IPS-18a (cell line): Measurements from ENCODE around the gene NDUFS6.
"Not testable (repeated sequence)": the region's sequence is repeated elsewhere in the genome, so short reads cannot be mapped to it uniquely, and the experiment has no call there.

Experiments
- H3K27ac ChIP-seq: one replicate; pipeline ENCODE4 v1.5.1; 2013; ENCODE audit warnings: low read length
- H3K27me3 ChIP-seq: one replicate; pipeline ENCODE4 v1.6.1; 2013; ENCODE audit warnings: mild to moderate bottlenecking, low read length; ENCODE audit not compliant: control insufficient read depth, insufficient read depth
- H3K36me3 ChIP-seq: one replicate; pipeline ENCODE4 v1.6.1; 2013; ENCODE audit warnings: low read depth, low read length; ENCODE audit not compliant: control insufficient read depth
- H3K4me1 ChIP-seq: one replicate; pipeline ENCODE4 v1.6.1; 2013; ENCODE audit warnings: low read depth, low read length; ENCODE audit not compliant: control insufficient read depth
- H3K4me3 ChIP-seq: one replicate; pipeline ENCODE4 v1.5.1; 2013; ENCODE audit warnings: low read length
- H3K9ac ChIP-seq: one replicate; pipeline ENCODE4 v1.6.1; 2013; ENCODE audit warnings: mild to moderate bottlenecking, low read length, moderate library complexity
- H3K9me3 ChIP-seq: one replicate; pipeline ENCODE4 v1.6.1; 2013; ENCODE audit warnings: low read depth, low read length; ENCODE audit not compliant: control insufficient read depth

The NDUFS6 gene

DNA sequence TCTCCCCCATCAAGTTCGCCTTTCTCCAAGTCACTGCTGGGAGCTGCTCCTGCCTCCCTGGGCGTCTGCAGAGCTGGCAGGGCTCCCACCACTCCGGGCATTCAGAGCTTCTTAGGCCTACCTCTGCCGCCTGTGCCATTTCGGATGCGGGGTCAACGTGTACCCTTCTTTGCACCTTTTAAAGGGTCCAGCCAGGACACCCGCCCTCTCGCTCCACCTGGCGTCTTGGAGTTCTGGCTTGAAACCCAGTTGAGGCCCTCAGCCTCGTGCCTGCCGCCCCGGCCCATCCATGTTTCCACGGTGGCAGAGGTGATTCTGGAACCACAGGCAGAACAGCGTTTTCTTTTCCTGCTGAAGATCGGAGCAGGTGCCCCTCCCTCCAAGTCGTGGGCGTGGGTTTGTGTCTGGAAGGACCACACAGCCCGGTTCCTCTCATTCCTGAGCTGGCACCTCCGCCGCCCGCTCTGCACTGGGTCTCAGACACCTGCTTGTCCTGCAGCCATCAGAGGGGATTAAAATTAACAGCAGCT lies 32.9 kb downstream of the NDUFS6 start:
- no peak overlapping the region for H3K4me3 ChIP-seq
- H3K27ac ChIP-seq = no peak overlapping the region
- H3K36me3 ChIP-seq = no peaks in the 10 kb centered on the region
- no peaks in the 10 kb centered on the region for H3K9me3 ChIP-seq
- peaks cover 10% of the 10 kb centered on the region for H3K27me3 ChIP-seq
- H3K9ac ChIP-seq = no peak overlapping the region
- peaks cover 22% of the 10 kb centered on the region for H3K4me1 ChIP-seq

DNA sequence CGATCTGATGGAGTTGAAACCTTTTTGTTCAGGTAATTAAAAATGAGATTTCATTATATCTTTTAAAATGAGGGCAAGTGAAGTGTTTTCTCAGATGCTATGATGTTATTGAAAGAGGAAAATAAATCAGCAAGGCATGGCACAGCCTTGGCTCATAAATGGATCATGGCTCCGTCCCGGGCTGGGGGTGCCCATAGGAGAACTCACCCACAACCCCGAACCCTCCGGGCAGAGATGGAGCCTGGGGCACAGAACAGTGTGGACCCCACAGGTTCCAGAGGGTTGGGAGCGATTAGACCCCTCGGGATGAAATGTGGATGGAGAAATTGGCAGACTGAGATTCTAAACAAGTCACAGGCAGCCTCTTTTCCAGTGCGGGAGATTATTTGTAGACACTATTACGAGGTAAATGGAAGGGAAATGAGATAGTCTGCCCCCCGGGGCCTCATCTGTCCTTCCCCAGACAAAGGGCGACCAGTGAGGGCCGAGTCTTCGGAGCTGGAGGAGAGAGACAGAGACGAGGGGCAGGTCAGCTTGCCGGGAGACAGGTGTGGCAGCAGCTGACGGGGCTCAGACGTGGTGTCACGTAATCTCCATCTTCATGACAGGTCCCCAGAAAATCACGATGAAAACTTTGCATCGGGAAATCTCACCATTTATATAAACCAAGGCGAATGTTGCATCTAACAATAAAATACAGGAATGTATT lies 33.7 kb downstream of the NDUFS6 start:
- H3K9me3 ChIP-seq = no peaks in the 10 kb centered on the region
- no peaks in the 10 kb centered on the region for H3K36me3 ChIP-seq
- no peak overlapping the region for H3K9ac ChIP-seq
- H3K4me3 ChIP-seq = no peak overlapping the region
- peaks cover 22% of the 10 kb centered on the region for H3K4me1 ChIP-seq
- no peak overlapping the region for H3K27ac ChIP-seq
- H3K27me3 ChIP-seq = peaks cover 10% of the 10 kb centered on the region

DNA sequence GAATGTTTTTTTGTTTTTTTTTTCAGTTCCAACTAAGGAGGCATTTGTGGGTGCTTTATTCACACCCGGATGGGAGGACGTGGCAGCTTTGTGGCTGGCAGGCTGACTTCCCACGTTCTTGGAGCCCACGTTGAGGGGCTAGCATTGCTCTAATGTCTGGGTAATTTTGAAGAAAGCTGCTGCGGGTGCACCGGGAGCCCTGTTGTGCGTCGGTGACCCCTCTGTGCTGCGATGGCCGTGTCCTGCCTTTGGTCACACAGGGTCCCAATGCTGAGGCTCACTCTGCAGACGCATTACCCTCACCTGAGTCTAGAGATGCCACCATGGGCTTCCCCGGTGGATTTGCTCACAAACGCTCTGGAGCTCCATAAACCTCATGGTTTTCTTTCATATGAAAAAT lies 34.2 kb downstream of the NDUFS6 start:
- H3K36me3 ChIP-seq = no peaks in the 10 kb centered on the region
- H3K9ac ChIP-seq = no peak overlapping the region
- peaks cover 10% of the 10 kb centered on the region for H3K27me3 ChIP-seq

DNA sequence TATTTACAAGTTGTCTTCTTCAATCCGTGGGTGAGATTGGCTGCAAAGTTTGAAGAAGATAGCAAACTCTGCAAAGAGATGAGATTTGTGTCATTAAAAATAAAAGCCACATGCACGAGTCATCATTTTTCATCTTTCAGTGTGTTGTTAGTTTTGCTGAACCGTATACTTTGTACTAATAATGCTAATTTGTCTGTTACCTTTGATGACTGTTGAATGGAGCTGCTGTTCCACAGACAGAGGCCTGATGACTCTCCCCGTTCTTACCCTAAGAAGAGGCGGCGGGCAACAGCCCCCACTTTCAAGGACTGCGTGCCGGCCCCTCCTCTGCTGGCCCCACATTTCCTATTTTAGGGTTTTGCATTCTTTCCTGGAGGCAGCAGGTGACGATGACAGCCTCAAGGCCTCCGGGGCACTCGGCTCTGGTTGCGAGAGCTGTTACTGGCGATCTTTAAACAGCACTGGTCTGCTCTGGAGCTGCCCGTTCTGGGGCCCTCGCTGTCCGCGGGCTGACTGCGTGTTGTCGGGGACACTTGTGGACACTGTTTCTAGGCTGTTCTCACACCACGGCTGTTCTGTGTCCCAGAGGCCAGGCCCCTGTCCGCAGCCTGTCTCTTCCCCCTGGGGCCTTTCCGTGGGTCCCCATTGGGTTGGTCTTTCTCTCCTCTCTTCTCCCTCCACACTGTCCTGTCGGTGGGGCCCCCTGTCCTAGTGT lies 35.1 kb downstream of the NDUFS6 start:
- no peak overlapping the region for H3K9ac ChIP-seq
- no peaks in the 10 kb centered on the region for H3K9me3 ChIP-seq
- H3K27me3 ChIP-seq = peaks cover 10% of the 10 kb centered on the region
- H3K4me3 ChIP-seq = no peak overlapping the region
- no peak overlapping the region for H3K27ac ChIP-seq
- H3K4me1 ChIP-seq = peaks cover 22% of the 10 kb centered on the region
- no peaks in the 10 kb centered on the region for H3K36me3 ChIP-seq

More for the DNA sequence above, 34.2 kb downstream of the NDUFS6 start:
- H3K4me3 ChIP-seq = no peak overlapping the region
- H3K4me1 ChIP-seq = peaks cover 22% of the 10 kb centered on the region
- H3K27ac ChIP-seq = no peak overlapping the region
- no peaks in the 10 kb centered on the region for H3K9me3 ChIP-seq

DNA sequence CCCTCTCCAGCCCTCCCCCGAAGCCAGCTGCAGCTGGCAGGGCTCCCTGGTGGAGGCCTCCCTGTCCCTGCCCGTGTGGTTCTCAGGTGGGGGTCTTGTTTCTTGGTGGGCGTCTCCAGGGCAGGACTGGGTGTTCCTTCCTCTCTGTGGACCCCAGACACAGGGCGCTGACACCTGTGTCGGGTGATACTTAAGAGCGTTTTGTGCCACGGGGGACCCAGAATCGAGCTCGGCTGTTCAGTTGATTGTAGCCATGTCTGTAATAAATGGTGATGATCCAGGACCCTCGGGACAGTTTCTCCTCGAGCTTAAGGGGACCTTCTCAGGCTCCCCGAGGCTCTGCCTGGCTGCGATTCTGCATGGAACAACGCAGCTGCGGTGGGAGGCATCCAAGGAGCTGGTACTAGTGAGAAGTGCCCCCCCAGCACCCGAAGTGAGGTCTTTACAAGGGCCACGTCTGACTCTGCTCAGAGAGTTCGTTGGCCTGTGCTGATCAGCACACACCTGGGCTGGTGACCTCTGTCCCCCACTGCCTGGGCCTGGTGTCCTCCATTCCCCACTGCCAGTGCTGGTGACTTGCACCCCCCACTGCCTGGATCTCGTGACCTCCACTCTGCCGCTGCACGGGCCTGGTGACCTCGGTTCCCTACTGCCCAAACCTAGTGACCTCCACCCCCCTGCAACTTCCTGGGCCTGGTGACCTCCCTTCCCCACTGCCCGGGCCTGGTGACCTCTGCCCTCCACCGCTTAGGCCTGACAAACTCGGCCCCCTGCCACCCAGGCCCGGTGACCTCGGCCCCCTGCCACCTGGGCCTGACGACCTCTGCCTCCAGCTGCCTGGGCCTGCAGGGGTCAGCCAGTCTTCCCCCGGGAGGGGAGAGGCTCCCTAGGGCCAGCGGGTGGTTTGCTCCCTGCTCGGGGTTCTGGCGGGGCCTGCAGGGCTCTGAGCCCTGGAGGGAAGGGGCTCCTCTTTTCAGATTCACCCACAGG lies 36.0 kb downstream of the NDUFS6 start:
- no peaks in the 10 kb centered on the region for H3K36me3 ChIP-seq
- H3K27me3 ChIP-seq = peaks cover 16% of the 10 kb centered on the region
- H3K4me3 ChIP-seq = no peak overlapping the region
- peaks cover 18% of the 10 kb centered on the region for H3K4me1 ChIP-seq
- no peak overlapping the region for H3K27ac ChIP-seq
- no peak overlapping the region for H3K9ac ChIP-seq
- H3K9me3 ChIP-seq = no peaks in the 10 kb centered on the region

DNA sequence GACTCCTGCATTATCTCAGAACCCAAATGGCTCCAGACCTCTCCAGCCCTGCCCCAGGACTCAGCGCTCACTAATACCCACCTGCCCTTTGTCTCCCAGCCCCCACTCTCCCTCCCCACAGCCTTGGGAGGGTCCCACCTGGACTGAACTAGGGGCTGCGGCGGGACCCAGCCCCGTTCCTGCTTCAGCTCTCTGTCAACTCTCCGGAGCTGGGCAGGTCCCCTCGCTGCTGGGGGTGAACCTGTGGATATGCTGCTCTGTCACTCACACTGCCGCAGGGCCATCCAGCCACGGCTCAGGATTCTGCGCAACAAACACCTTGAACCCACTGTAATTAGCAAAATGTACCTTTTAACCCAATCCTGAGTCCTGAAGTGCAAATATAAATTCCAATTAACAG lies 36.8 kb downstream of the NDUFS6 start:
- H3K27ac ChIP-seq = no peak overlapping the region

DNA sequence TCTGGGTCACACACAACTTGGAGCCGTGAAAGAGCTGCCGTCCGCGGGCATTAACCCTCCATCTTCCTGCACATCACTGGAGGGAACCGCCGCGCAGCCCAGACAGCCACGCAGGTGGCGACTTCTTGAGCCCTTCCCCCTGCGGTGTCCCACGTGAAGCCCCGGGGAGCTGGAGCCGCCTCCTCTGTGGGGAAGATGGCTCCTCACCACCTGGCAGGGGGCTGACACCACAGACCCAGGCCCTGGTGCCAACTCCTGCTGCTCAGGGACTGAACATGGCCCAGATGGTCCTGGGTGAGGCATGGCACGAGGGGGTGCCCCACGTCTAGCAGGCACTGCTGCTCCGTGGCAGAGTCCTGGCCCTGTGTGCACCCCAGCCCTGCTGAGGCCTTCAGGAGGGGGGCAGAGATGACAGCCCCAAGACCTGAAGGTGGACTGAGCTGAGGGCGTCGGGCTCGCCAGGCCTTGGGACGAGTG lies 38.9 kb downstream of the NDUFS6 start:
- H3K27me3 ChIP-seq = peaks cover 7% of the 10 kb centered on the region
- H3K4me3 ChIP-seq = no peak overlapping the region
- no peaks in the 10 kb centered on the region for H3K36me3 ChIP-seq
- H3K9me3 ChIP-seq = no peaks in the 10 kb centered on the region
- H3K4me1 ChIP-seq = peaks cover 9% of the 10 kb centered on the region
- H3K27ac ChIP-seq = no peak overlapping the region
- H3K9ac ChIP-seq = no peak overlapping the region

More for the DNA sequence above, 36.8 kb downstream of the NDUFS6 start:
- H3K9ac ChIP-seq = no peak overlapping the region
- H3K4me1 ChIP-seq = peaks cover 16% of the 10 kb centered on the region
- no peak overlapping the region for H3K4me3 ChIP-seq
- no peaks in the 10 kb centered on the region for H3K9me3 ChIP-seq
- H3K36me3 ChIP-seq = no peaks in the 10 kb centered on the region
- peaks cover 11% of the 10 kb centered on the region for H3K27me3 ChIP-seq

DNA sequence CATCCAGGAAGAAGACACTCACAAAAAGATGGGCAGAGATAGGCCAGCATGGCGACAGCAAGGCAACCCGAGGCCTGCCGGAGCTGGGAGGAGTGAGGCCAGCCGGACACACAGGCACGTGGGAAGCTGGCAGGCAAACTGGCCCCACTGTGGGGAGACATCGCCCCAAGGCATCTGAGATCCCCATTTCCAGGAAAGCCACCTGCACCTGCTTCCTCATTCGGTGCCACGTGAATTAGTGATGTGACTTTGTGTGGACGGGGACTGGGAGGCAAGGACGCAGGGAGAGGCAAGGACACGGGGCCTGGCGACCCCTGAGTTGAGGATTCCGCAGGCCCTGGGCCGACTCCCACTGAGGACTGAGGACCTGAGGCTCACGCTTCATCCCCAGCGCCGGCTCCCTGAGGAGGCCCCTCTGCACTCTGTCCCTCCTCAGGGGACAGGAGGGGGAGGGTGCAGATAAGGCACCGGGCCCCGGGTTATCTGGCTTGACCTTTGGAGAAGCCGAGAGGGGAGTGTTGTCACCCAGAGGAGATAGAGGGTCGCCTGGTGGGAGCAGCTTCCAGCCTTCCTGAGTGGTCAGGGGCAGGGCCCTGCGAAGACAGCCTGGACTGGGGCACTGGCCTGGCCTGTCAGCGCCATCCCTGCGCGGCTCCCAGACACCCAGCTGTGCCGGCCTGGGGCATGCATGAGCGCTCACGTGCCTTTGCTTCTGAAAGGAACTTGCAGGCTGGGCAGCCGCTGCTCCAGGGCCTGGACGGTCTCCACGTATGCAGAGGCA lies 39.7 kb downstream of the NDUFS6 start:
- no peaks in the 10 kb centered on the region for H3K9me3 ChIP-seq
- peaks cover 9% of the 10 kb centered on the region for H3K4me1 ChIP-seq
- no peak overlapping the region for H3K9ac ChIP-seq
- peaks cover 7% of the 10 kb centered on the region for H3K27me3 ChIP-seq
- no peak overlapping the region for H3K27ac ChIP-seq
- H3K4me3 ChIP-seq = no peak overlapping the region
- no peaks in the 10 kb centered on the region for H3K36me3 ChIP-seq

DNA sequence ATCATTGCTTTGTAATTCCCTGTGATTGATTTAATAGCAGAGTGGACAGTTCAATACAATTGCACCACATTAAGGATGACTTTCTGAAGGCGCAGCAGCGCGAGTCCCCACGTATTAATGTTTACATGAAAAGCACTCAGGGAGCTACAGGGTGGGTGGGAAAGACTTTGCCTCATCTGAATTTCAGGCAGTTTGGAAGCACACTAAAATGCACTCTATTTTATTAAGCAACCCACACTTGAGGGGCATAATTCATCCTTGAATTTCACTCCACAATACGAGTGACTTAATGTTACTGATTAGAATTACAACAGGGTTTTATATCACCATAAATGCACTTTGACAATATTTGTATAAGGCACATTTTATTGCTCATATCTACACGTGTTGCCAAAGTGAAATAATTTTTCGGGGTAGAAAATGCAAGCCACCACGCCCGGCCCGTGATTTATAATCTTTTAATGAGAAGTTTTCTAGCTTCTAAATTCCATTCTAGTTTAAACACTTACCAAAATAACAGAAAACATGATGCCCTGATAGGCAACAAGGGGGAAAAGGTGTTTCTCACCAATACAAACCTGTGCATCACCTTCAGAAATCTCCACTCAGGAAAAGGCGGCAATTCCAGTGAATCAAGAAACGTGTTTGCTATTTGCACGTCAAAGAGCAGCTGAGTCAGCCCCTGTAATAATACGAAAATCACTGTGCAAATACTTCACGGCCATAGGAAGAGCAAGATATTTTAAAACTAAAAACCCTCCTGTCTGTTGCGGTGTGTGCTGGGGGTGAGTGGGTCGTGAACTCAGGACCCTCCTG lies 41.0 kb downstream of the NDUFS6 start:
- Histone ChIP-seq H3K4me1 (peaks cover 9% of the 10 kb centered on the region), H3K9me3 (no peaks in the 10 kb centered on the region), H3K27me3 (peaks cover 7% of the 10 kb centered on the region), H3K36me3 (no peaks in the 10 kb centered on the region), H3K27ac (no peak overlapping the region), H3K4me3 (no peak overlapping the region), H3K9ac (no peak overlapping the region)

DNA sequence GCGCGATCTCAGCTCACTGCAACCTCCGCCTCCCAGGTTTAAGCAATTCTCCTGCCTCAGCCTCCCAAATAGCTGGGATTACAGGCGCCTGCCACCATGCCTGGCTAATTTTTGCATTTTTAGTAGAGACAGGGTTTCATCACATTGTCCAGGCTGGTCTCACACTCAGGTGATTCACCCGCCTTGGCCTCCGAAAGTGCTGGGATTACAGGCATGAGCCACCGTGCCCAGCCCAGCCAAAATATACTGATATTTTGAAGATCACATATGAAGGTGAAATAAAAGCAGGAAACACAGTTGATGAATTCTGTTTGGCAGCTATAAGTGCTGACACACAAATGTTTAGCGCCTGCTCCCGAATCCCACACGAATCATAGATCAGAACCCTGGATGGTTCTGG lies 42.6 kb downstream of the NDUFS6 start:
- H3K4me3 ChIP-seq, H3K9ac ChIP-seq, H3K4me1 ChIP-seq, H3K36me3 ChIP-seq, H3K27me3 ChIP-seq, H3K9me3 ChIP-seq, H3K27ac ChIP-seq: not testable (repeated sequence)
